ENCODE results near the gene QRFP.

DNA sequence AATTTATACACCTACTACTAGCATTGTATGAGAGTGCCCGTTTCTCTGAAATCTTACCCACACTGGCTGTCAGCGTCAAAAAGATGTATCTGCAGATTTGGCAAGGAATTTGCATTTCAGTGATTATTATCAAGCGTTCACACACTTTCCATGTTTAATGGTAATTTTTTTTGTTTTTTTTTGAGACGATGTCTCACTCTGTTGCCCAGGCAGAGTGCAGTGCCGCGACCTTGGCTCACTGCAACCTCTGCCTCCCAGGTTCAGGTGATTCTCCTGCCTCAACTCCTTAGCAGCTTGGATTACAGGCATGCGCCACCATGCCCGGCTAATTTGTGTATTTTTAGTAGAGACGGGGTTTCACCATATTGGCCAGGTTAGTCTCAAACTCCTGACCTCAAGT is 47.3 kb downstream of the QRFP start:
- TF ChIP-seq, protein P1, sequence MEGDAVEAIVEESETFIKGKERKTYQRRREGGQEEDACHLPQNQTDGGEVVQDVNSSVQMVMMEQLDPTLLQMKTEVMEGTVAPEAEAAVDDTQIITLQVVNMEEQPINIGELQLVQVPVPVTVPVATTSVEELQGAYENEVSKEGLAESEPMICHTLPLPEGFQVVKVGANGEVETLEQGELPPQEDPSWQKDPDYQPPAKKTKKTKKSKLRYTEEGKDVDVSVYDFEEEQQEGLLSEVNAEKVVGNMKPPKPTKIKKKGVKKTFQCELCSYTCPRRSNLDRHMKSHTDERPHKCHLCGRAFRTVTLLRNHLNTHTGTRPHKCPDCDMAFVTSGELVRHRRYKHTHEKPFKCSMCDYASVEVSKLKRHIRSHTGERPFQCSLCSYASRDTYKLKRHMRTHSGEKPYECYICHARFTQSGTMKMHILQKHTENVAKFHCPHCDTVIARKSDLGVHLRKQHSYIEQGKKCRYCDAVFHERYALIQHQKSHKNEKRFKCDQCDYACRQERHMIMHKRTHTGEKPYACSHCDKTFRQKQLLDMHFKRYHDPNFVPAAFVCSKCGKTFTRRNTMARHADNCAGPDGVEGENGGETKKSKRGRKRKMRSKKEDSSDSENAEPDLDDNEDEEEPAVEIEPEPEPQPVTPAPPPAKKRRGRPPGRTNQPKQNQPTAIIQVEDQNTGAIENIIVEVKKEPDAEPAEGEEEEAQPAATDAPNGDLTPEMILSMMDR (IDR thresholded peaks at IDR 0.05) = no peak
- no peak for TF ChIP-seq POLR2A (IDR thresholded peaks at IDR 0.05)
